RWPE1 (cell line): ENCODE data around the gene RARA.
A peak's percentile ranks its signal among the peaks of the same experiment; 100 is the strongest.

Source experiments
- CTCF ChIA-PET: fragments of 350-600 bp; sonication (Branson Sonifier 250); formaldehyde crosslinking; extraction: SDS; loops from one replicate; lab custom pipeline; 2021; lab: Yijun Ruan, JAX
- POLR2A ChIA-PET: fragments of 400-600 bp; formaldehyde crosslinking; extraction: SDS; loops from one replicate; lab custom pipeline; 2020; ENCODE audit warnings: antibody characterized with exemption; ENCODE audit not compliant: low non-redundant PET; lab: Yijun Ruan, JAX
- DNase-seq: peaks from one replicate; pipeline ENCODE4 v3.0.0; 2012; ENCODE audit warnings: low spot score
- H3K27ac ChIP-seq: fragments of 450-650 bp; 2 replicates; pipeline ENCODE4 v1.5.1; 2017
- CTCF ChIP-seq: fragments of 450-650 bp; conservative IDR thresholded peaks from 2 replicates; pipeline ENCODE4 v1.5.1; 2017; ENCODE audit warnings: low read depth, mild to moderate bottlenecking

The RARA gene

GRCh38 chr17:40317345-40317873 is 8.4 kb downstream of the RARA start:
- peak; percentile 76 for TF ChIP-seq CTCF
- POLR2A ChIA-PET: interaction anchor here (0.6 to 0.8 kb wide), 3 partner anchors 17 to 1362 kb away, joined by 3 to 5 read pairs (median 4); no protein-coding TSS in a partner anchor
- CTCF ChIA-PET: interaction anchor here (0.6 to 2.5 kb wide), 12 partner anchors 9 to 37 kb away, joined by 3 to 13 read pairs (median 6); no protein-coding TSS in a partner anchor
- peak; percentile 66 for DNase-seq
- peak overlapping the region; percentile 99 for H3K27ac ChIP-seq

GRCh38 chr17:40317880-40318829 is 9.2 kb downstream of the RARA start:
- H3K27ac ChIP-seq: peak overlapping the region; percentile 99
- POLR2A ChIA-PET: interaction anchor here (0.6 to 0.8 kb wide), 2 partner anchors 16 to 19 kb away, joined by 3 to 4 read pairs; no protein-coding TSS in a partner anchor

GRCh38 chr17:40318830-40319391 is 9.9 kb downstream of the RARA start:
- DNase-seq: no peak
- ChIA-PET POLR2A (no interaction called here), CTCF (interaction anchor here (0.6 to 2.5 kb wide), 5 partner anchors 16 to 36 kb away, joined by 4 to 13 read pairs (median 5); no protein-coding TSS in a partner anchor)
- H3K27ac ChIP-seq: peak overlapping the region; percentile 99
- no peak for TF ChIP-seq CTCF

More at GRCh38 chr17:40317880-40318829, 9.2 kb downstream of the RARA start:
- DNase-seq: peak; percentile 99
- CTCF ChIA-PET: interaction anchor here (0.6 to 2.5 kb wide), 13 partner anchors 8 to 37 kb away, joined by 3 to 13 read pairs (median 5); no protein-coding TSS in a partner anchor
- no peak for TF ChIP-seq CTCF

GRCh38 chr17:40319651-40320540 is 10.9 kb downstream of the RARA start:
- TF ChIP-seq CTCF: no peak
- POLR2A ChIA-PET: no interaction called here
- CTCF ChIA-PET: interaction anchor here (0.6 kb wide), 1 partner anchor 30 kb away, joined by 4 read pairs; no protein-coding TSS in a partner anchor
- no peak for DNase-seq
- H3K27ac ChIP-seq: peak overlapping the region; percentile 99

GRCh38 chr17:40320756-40321523 is 12.0 kb downstream of the RARA start:
- ChIA-PET POLR2A (no interaction called here), CTCF (interaction anchor here (0.6 to 1.0 kb wide), 2 partner anchors 34 to 129 kb away, joined by 3 read pairs; no protein-coding TSS in a partner anchor)
- peak overlapping the region; percentile 99 for H3K27ac ChIP-seq
- no peak for DNase-seq
- no peak for TF ChIP-seq CTCF
